HG03066 (cell line): Measurements from ENCODE around the gene UBB.

Experiments used
- ATAC-seq: cut with Tn5 transposase; IDR thresholded peaks from one replicate; pipeline ENCODE4 v1.9.1; 2021; ENCODE audit warnings: low read depth; ENCODE audit not compliant: unreplicated experiment

Gene UBB

DNA sequence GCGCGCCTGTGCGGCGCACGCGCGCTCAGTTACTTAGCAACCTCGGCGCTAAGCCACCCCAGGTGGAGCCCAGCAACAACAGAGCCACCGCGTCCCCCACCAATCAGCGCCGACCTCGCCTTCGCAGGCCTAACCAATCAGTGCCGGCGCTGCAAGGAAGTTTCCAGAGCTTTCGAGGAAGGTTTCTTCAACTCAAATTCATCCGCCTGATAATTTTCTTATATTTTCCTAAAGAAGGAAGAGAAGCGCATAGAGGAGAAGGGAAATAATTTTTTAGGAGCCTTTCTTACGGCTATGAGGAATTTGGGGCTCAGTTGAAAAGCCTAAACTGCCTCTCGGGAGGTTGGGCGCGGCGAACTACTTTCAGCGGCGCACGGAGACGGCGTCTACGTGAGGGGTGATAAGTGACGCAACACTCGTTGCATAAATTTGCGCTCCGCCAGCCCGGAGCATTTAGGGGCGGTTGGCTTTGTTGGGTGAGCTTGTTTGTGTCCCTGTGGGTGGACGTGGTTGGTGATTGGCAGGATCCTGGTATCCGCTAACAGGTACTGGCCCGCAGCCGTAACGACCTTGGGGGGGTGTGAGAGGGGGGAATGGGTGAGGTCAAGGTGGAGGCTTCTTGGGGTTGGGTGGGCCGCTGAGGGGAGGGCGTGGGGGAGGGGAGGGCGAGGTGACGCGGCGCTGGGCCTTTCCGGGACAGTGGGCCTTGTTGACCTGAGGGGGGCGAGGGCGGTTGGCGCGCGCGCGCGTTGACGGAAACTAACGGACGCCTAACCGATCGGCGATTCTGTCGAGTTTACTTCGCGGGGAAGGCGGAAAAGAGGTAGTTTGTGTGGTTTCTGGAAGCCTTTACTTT is at the start of gene UBB:
Gene UBB (plus strand): TSS at position 452 of the 856 bp plus-strand sequence. CDS start 817 bp downstream, outside the sequence.
- ATAC-seq = peak; percentile 86

DNA sequence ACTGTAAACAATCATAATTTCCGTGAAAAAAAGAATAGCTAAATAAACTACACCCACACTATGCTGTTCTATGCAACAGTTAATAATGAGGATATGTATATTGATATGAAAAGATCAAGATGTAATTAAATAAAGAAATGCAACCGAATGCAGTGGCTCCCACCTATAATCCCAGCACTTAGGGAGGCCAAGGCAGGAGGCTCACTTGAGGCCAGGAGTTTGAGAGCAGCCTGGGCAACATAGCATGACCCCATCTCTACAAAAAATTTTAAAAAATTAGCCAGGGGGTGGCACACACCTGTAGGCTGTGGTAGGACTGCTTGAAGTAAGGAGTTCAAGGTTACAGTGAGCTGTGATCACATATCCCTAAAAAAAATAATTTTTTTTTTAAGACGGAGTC is 42.5 kb upstream of the UBB start:
- no peak for ATAC-seq

DNA sequence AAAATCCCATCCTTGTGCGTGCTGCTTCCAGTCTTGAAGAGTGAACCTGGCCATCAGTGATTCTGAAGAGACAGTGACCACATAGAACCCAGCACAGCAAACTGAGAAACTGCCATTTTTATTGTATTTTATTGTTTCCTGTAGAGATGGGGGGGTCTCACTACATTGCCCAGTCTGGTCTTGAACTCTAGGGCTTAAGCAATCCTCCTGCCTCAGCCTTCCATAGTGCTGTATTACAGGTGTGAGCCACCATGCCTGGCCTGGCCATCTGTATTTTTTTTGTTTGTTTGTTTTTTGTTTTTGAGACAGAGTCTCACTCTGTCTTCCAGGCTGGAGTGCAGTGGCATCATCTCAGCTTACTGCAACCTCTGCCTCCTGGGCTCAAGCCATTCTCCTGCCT is 41.5 kb upstream of the UBB start:
- no peak for ATAC-seq

DNA sequence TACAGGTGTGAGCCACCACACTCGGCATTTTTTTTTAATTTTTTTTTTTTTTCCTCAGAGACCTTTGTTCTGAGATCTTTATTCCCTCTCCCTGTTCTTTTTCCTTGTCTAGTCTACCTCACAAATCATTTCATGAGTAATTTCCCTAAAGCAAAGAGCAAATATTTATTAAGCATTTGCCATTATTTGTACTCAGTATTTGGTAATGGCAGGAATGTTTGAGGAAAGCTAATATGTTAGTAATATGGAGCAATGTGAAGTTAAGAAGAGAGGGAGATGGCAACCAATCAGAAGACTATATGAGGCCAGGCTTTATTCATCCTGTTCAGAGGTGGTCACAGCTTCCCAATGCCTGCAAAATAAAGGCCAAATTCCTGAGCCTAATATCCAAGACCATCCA is 40.9 kb upstream of the UBB start:
- no peak for ATAC-seq

DNA sequence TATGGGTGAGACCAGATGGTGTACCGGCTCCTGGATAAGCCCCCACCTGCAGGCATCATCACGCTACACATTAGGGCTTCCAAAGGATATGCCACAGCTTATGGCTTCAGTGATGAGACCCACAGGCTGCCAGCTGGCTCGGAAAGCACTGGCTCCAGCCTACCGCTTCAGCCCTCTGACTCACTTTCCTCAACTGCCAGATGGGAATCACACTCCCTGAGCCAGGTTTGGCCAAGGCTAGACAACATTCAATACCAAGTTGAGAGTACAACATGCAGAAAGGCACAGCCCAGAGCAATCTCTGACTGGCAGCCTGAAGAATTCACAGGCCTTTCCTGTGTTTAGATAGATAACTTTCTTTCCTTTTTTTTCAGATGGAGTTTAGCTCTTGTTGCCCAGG is 37.9 kb upstream of the UBB start:
- ATAC-seq = no peak

DNA sequence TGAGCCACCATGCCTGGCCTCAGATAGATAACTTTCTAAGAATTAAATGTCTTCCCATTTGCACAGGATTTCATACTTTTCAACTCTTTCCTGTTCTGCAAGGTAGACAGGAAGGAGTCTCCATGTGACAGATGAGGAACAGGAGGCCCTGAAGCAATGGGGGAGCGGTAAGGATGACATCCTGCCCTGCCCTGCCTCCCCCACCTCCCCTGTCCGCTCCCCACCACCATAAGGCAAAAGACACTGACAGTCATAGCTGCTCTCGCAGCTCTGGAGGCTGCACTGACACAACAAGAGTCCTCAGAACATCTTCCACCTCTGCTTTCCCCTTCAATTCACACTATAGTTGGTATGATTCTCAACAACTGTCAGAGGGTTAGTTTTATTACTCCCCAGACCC is 37.3 kb upstream of the UBB start:
- ATAC-seq = no peak

DNA sequence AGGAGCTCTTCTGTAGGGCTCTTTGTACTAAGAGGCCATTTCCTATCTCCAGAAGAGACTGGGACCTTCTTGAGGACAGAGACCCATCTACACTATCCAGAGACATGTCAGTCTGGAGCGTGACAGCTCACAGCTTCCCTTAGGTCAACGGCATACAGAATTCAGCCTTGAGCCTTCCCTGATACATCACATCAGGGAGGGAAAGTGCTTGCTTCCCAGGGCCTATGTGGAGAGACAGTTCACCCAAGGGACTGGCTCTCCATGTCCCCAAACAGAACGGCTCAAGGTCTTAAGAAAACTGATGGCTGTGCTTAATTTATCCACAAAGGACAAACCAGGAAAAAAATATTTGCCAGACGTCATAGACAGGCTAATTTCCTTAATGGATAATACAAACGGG is 35.3 kb upstream of the UBB start:
- no peak for ATAC-seq

DNA sequence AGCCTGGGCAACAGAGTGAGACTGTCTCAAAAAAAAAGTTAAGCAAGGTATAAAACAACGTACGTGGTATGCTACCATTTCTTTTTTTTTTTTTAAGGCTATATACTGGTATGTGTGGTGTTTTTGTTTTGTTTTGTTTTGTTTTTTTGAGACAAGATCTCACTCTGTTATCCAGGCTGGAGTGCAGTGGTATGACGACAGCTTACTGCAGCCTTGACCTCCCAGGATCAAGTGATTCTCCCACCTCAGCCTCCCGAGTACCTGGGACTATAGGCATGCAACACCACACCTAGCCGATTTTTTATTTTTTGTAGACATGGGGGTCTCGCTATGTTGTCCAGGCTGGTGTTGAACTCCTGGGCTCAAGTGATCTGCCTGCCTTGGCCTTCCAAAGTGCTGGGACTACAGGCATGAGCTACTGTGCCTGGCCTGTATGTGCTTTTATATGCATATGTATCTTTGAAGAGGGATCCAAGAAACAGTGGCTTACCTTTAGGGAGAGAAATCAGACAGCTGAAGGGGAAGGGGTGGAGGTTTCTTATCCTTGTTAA is 34.1 kb upstream of the UBB start:
- ATAC-seq = no peak

DNA sequence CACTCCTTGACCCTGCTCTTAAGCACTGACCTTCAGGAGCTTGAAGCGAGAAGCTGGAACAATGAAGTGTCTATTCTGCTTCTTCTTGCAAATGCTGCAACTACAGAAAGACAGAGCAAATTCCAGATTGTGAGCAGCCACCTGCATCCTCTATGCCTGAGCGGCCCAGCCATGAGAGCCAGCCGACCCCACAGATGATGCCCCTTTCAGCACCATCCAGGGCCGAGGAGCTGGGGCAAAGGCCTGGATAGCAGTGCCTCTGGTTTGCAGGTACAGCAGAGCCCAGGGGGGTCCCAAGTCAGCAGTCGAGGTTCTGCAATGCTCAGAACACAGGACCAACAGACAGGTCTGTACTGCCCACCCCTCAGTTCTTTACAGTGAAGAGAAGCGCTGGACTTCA is 32.3 kb upstream of the UBB start:
- no peak for ATAC-seq

DNA sequence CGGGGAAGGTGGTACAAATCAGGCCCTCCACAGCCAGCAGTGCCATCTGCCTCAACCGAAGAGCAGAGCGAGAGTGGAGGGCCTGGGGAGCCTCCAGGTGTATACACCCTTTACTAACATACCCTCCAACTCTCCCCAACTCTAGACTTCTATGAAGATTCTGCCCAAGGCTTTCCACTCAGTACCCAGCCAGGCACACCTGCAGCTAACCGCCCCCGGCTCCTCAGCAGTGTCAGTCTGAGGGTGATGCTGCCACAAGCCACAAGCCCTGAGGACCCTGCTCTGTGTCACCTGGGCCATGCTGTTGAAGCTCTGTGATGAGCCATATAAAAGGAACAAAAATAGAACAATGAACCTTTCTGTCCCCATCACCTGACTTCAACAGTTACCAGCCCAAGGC is 31.5 kb upstream of the UBB start:
- no peak for ATAC-seq

DNA sequence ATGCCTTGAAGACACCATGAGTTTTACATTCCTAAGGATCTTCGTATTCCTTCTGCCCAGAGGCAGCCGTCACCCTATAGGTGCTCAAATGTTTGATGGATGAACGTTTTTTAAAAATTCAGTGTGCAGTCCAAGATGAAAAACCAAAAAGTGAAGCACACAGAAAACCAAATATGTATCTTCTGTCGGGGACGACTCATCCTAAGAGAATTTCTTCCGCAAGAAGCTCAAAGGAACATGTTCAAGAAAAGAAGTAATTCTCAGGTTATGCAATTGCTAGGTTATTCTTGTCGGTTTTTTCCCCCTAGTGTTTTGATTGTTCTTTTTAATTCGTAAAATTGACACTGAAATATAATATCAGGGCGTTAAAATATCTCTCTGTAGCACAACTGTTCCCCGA is 29.1 kb upstream of the UBB start:
- no peak for ATAC-seq

DNA sequence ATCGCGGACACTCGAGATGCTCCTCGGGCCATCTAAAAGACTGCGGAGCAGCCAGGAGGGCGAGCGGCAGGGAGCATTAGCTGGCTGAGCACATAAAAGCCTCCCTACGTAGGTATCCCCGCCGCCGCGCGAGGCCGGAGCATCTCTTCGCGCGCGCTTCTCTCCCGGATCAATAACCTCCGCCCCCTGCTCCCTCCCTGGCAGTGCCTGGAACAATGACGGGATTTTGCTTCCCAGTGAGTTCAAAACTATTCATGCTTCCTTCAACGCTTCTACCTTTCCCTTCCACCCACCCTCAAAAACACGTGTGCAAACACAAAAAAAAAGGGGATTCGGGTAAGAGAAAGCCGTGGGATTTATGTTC is 28.6 kb upstream of the UBB start:
- no peak for ATAC-seq

DNA sequence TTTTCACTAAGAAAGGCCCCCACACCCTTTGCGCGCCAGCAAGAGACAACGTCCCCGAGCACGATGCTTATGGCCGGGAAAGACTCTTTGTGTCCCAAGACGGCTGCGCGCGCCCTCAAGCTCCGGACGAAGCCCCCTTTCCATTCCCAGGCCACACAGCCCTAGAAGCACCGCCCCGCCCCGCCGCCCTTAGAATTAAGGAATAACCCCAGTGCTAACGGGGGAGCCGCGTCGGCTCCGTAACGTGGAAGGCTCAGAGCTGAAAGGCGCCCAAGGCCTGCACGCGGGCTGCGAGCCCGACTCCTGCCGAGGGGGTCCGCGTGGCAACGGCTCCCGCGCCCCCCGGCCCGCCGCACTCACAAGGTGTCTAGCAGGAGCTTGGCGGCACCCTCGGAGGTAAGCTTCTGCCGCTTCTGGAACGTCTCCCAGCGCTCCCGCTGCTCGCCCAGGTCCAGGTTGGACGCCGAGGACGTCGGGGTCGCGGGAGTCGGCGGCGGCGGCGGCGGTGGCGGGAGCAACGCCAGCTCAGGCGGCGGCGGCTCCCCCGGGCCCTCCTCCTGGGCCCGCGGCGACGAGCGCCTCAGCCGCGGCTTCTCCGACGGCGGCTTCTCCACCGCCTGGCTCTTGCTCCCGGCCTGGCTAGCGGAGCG is 28.1 kb upstream of the UBB start:
- ATAC-seq = no peak

DNA sequence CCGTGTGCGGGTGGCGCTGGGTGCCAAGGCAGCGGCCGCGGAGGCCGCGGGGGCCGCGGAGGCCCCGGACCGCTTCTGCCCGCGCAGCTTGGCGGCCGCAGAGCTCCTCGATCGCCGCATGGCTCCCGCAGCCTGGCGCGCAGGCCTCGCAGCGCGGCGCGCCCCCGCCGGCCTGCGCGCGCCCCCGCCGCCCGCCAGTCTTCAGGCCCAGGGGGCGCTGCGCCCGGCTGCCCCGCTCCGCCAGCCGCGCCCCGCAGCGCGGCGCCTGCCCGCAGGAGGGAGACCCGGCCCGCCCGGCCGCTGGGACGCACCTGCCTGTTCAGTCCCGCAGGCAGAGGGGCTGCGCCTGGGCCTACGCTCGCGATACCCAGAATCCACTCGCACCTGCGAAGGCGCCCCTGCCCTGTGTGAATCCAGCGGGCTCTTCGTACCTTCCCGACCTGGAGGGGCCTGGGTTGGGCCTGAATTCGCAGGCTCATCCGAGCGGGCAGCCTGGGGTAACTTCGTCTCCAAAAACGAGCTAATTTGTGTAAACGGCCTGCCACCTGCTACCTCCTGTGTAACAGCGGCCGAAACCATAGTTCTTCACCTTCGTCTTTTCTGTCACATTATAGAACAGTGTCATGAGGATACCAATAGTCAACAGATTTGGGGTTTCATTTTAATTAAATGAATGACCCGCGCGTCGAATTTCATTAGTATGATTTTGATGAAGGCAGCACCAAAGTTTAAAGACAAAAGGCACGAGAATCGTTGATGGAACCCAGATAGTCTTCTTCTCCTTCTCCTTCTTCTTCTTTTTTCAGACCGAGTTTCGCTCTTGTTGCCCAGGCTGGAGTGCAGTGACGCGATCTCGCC is 27.3 kb upstream of the UBB start, which contains the start of gene CENPV:
Gene CENPV (minus strand): TSS at position 153 of the 858 bp plus-strand sequence. CDS start 33 bp downstream, at position 120.
- ATAC-seq = no peak

DNA sequence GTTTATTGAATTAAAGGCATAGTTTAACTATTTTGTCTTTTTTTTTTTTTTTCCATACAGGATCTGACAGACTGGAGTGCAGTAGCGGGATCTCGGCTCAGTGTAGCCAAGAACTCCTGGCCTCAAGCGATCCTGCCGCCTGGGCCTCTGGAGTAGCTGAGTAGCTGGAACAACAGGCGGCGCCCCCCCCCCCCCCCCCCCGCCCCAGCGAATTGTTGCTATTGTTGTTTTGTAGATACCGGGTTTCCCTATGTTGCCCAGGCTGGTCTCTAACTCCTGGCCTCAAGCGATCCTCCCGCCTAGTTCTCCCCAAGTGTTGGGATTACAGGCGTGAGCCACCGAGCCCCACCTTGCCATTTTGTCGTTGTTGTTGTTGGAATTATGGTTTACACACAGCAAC is 26.3 kb upstream of the UBB start:
- no peak for ATAC-seq

DNA sequence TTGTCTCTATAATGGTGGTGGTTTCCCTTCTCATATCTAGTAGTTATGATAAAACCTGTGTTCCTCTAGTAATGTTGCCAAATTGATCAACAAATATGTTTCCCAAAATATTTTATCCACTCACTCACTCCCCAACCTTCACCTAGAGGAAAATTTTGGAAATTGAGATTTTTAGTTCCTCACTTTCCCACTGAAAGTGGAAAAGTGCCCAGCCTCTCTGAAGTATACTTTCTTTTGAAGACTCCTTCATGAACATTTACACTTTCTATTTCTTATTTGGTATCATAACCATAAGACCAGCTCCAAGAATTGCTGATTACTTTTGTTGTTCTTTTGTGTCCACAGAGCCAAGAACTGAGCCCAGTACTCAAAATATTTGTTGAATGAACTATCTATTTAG is 22.5 kb upstream of the UBB start:
- ATAC-seq = no peak

DNA sequence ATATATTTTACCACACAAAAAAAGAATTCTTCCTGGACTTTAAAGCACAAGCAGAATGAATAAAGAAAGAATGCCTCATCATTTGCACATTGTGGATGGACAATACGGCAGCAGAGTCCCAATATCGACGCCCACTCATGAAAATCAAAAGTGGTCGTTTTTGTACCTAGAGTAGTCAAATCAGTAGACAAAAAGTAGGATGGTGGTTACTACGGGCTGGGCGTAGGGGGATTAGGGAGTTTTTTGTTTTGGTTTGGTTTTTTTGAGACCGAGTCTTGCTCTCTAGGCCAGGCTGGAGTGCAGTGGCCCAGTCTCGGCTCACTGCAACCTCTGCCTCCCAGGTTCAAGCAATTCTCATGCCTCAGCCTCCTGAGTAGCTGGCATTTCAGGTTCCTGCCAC is 19.0 kb upstream of the UBB start:
- no peak for ATAC-seq

DNA sequence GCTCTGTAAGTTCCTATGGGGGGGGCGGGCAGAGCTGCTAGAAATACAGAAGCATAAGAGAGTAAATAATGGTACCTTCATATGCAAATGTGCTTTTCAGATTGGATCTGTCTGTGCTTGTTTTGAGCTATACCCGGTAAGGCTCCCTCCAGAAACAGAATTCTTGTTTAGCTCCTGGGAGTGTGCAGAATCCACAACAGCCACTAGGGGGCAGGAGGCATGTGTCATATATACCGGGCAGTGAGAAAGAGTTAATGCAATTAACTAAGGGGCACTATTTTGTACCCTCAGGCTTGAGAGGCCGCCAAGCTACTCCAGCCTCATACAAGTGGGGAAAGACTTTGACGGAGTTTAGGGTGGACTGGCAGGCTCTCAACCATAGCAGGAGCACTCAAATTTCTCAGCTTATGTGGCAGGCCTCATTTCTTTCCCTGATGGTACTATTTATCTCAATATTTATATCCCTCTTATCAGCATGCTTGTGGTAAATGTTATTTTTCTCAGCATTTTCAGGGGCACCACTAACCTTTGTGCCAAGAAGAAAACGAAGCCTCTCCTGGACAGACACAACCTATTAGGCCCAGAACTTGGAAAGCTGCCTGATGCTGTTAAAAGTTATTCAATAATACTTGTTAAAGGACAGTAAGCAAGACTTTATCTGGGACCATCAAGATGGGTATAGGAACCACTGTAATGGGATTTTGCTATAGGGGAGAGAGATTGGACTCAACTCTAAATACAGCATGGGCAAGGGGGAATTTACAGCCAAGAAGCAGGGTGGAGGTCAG is 16.9 kb upstream of the UBB start:
- peak; percentile 58 for ATAC-seq

DNA sequence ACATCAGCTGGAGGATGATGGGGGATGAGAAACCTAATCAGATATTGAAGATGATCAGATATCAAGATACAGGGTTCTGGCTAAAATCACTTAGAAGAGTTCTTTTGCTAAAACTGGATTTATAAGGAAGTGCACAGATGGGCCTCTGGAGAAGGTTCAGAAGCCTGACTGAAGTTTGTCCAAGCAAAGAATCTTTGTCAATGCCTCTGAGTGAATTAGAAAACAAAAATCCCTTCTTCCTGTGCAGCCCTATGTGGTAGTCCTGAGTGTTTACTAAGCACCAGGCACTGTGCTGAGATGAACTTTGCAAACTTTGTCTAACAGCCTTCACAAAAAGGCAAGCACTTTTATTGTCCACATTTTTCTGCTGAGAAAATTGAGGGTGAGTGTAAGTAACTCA is 16.3 kb upstream of the UBB start:
- no peak for ATAC-seq

DNA sequence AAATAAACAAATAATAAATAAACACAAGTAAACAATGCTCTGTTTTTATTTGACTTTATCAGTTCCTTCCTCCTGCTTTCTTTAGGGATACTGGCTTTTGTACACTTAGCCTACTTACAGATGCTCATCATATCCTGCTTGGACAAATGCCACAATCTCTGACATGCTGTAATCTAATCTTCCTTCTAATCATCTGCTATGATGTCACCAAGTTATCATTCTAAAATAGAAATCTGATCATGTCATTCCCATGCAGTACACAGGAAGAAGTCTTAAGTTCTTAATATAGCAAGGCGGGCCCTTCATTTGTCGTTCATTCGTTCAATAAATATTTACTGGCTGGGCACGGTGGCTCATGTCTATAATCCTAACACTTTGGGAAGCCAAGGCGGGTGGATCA is 9.1 kb upstream of the UBB start:
- ATAC-seq = no peak
